ENCODE data around the gene UNKL. TPM values are rescaled to one million over a fixed set of nuclear protein-coding genes. Genes with fewer than 3 reads are reported as not detected.

Gene UNKL
- total RNA-seq, 2 donors from 2014 or later = 46.4 to 48.3 TPM

- no peak for TF ChIP-seq CTCF (conservative IDR thresholded peaks at IDR 0.05)
- H3K36me3 Mint-ChIP-seq (ENCODE audit: low read depth) = peaks cover 60% of the 10 kb centered on the region
Measured at GRCh38 chr16:1322407-1322806, 92.1 kb downstream of the UNKL start.

GRCh38 chr16:1320658-1321240 lies 93.8 kb downstream of the UNKL start:
- H3K27me3 ChIP-seq (ENCODE audit: control insufficient read depth, insufficient read depth, low read length, poor library complexity, severe bottlenecking) = no peaks in the 10 kb centered on the region
- TF ChIP-seq CTCF (conservative IDR thresholded peaks at IDR 0.05) = no peak
- no peaks in the 10 kb centered on the region for H3K27me3 Mint-ChIP-seq (ENCODE audit: insufficient read depth)
- no peak overlapping the region for H3K4me3 ChIP-seq (ENCODE audit: low read length)
- no peak overlapping the region for H3K27ac Mint-ChIP-seq
- H3K27ac ChIP-seq (ENCODE audit: low read depth, low read length) = no peak overlapping the region
- WGBS, 2 experiments (ENCODE audit: insufficient coverage in 1 of 2, insufficient read length in 1 of 2) = 80 to 91% methylated on average over 7 to 21 of the region's 22 CpGs
- no peak overlapping the region for H3K9ac ChIP-seq (ENCODE audit: extremely low read depth, low read length, poor library complexity, severe bottlenecking)
- no peaks in the 10 kb centered on the region for H3K4me1 ChIP-seq (ENCODE audit: control insufficient read depth, insufficient read depth, low read length)
- no peaks in the 10 kb centered on the region for H3K9me3 Mint-ChIP-seq
- no peaks in the 10 kb centered on the region for H3K9me3 ChIP-seq (ENCODE audit: control insufficient read depth, low read length)
- H3K4me1 Mint-ChIP-seq = no peaks in the 10 kb centered on the region
- no peak overlapping the region for H3K4me3 Mint-ChIP-seq
- H3K36me3 Mint-ChIP-seq (ENCODE audit: low read depth) = peaks cover 75% of the 10 kb centered on the region
- H3K36me3 ChIP-seq (ENCODE audit: control insufficient read depth, insufficient read depth, low read length) = peaks cover 77% of the 10 kb centered on the region
- DNase-seq = no peak

More at GRCh38 chr16:1322407-1322806, 92.1 kb downstream of the UNKL start:
- DNase-seq = no peak
- no peaks in the 10 kb centered on the region for H3K27me3 ChIP-seq (ENCODE audit: control insufficient read depth, insufficient read depth, low read length, poor library complexity, severe bottlenecking)
- H3K27ac ChIP-seq (ENCODE audit: low read depth, low read length) = no peak overlapping the region
- no peaks in the 10 kb centered on the region for H3K27me3 Mint-ChIP-seq (ENCODE audit: insufficient read depth)
- no peak overlapping the region for H3K4me3 Mint-ChIP-seq
- no peaks in the 10 kb centered on the region for H3K4me1 Mint-ChIP-seq
- H3K9ac ChIP-seq (ENCODE audit: extremely low read depth, low read length, poor library complexity, severe bottlenecking) = no peak overlapping the region
- no peak overlapping the region for H3K27ac Mint-ChIP-seq
- H3K9me3 ChIP-seq (ENCODE audit: control insufficient read depth, low read length) = no peaks in the 10 kb centered on the region
- H3K4me1 ChIP-seq (ENCODE audit: control insufficient read depth, insufficient read depth, low read length) = no peaks in the 10 kb centered on the region
- 93 to 98% methylated on average over 8 of the region's 8 CpGs for WGBS, 2 experiments (ENCODE audit: insufficient coverage in 1 of 2, insufficient read length in 1 of 2)
- no peaks in the 10 kb centered on the region for H3K9me3 Mint-ChIP-seq
- H3K36me3 ChIP-seq (ENCODE audit: control insufficient read depth, insufficient read depth, low read length) = peaks cover 61% of the 10 kb centered on the region
- H3K4me3 ChIP-seq (ENCODE audit: low read length) = no peak overlapping the region

- H3K27ac Mint-ChIP-seq = no peak overlapping the region
Measured at GRCh38 chr16:1320097-1320496, 94.4 kb downstream of the UNKL start.

More at GRCh38 chr16:1320097-1320496, 94.4 kb downstream of the UNKL start:
- H3K27me3 ChIP-seq (ENCODE audit: control insufficient read depth, insufficient read depth, low read length, poor library complexity, severe bottlenecking) = no peaks in the 10 kb centered on the region
- no peak overlapping the region for H3K9ac ChIP-seq (ENCODE audit: extremely low read depth, low read length, poor library complexity, severe bottlenecking)
- Mint-ChIP-seq H3K4me1 (no peaks in the 10 kb centered on the region), H3K9me3 (no peaks in the 10 kb centered on the region), H3K4me3 (no peak overlapping the region), H3K27me3 (ENCODE audit: insufficient read depth) (no peaks in the 10 kb centered on the region), H3K36me3 (ENCODE audit: low read depth) (peaks cover 80% of the 10 kb centered on the region)
- H3K9me3 ChIP-seq (ENCODE audit: control insufficient read depth, low read length) = no peaks in the 10 kb centered on the region
- no peak for DNase-seq
- H3K4me3 ChIP-seq (ENCODE audit: low read length) = no peak overlapping the region
- 89 to 97% methylated on average over 10 to 12 of the region's 12 CpGs for WGBS, 2 experiments (ENCODE audit: insufficient coverage in 1 of 2, insufficient read length in 1 of 2)
- H3K27ac ChIP-seq (ENCODE audit: low read depth, low read length) = no peak overlapping the region
- no peak for TF ChIP-seq CTCF (conservative IDR thresholded peaks at IDR 0.05)
- H3K36me3 ChIP-seq (ENCODE audit: control insufficient read depth, insufficient read depth, low read length) = peaks cover 82% of the 10 kb centered on the region
- H3K4me1 ChIP-seq (ENCODE audit: control insufficient read depth, insufficient read depth, low read length) = no peaks in the 10 kb centered on the region

Data from endodermal cell (in vitro differentiated cells).